WI38 (cell line): ENCODE results near the gene STK38.
A peak's percentile ranks its signal among the peaks of the same experiment; 100 is the strongest.

ENCODE experiments used
- H3K4me3 ChIP-seq: 2 replicates; pipeline ENCODE4 v1.5.1; 2011; ENCODE audit warnings: low read depth, mild to moderate bottlenecking, control low read depth, low read length
- CTCF ChIP-seq: IDR thresholded peaks from 2 replicates; pipeline ENCODE4 v1.5.1; 2012; ENCODE audit warnings: low read depth, mild to moderate bottlenecking, control low read depth, low read length

The STK38 gene

GRCh38 chr6:36445621-36446020 lies 101.7 kb downstream of the STK38 start:
- TF ChIP-seq CTCF: no peak
- H3K4me3 ChIP-seq: no peak overlapping the region

GRCh38 chr6:36444470-36444869 lies 102.8 kb downstream of the STK38 start:
- peak overlapping the region; percentile 97 for H3K4me3 ChIP-seq
- no peak for TF ChIP-seq CTCF
